ENCODE results near the gene HOXB13.

The HOXB13 gene

DNA sequence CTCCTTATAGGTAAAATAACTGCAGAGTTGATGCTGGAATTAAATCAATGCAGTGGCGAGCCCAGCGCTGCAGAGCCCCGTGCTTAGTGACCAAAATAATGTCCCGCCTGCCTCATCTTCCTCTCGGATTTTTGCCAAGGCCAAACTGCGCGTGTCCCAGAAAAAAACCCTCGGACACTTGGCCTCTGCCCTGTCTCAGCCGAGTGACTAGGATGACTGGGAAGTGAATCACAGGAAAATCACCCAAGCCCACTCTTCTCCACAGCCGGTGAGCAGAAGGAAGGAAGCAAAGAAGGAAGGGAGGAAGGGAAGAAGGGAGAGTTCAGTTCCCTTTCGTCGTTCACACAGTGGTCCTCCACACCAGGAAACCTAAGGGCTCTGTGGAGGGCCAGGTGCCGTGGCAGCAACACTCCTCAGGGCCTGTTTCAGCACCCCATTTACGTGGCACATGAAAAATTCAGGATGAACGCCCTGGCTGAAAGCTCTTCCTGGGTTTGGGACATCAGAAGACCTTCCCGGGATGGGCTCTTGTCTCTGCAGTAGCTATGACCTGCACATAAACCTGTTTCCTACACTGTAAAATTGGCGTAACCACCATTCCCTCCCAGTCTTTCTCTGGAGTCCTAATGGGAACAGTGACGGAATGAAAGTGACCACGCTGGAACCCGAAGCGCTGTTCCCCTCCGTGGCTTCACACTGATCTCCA is 25.4 kb upstream of the HOXB13 start:
- 0 out of 2 replicates have a peak overlapping the region, but pooled peaks have one; percentile 6 for H3K4me3 ChIP-seq (ENCODE audit: low read length)
- peak; percentile 24 for DNase-seq (ENCODE audit: low read depth)

DNA sequence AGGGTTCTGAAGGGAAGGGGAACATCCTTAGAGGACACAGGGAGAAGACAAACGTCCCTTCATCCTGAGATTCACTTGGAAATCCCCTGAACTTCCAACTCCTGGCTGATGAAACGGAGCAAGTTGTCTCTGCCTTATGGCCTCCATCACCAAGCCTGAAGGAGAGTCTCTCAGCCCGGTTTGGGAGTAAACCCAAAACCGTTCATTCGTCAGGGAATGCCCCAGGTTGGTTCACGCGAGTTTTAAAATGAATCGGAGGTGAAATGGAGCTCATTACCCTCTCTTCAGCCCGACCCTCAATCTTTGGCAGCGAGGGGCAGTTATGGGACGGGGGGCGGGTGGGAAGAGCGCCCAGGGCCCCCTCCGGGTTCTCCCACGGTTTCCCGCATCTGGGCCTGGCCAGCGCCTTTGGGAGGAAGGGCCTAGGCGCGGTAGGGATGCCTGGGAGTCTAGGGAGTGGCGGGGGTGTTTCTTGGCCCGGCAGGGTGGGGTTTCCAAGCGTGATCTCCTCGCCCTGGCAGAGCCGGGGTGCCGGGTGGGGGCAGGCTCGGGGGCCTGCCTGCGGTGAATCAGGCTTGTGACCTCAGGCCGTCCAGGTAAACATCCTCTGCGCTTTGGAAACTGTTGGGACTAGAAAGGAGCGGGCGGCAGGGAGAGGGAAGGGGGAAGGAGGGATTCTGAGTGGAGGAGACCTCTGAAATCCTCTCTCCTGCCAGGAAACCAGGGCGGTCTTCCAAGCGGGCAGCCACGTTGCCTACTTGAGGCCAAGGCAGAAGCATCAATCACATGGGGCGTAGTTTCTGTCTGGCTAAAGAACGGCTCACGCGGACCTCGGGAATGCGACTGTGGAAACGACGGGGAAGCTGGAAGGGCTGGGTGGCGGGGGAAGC is 24.1 kb upstream of the HOXB13 start:
- H3K4me3 ChIP-seq (ENCODE audit: low read length) = no peak overlapping the region
- TF ChIP-seq CTCF (conservative IDR thresholded peaks at IDR 0.05; ENCODE audit: low read length) = no peak
- DNase-seq (ENCODE audit: low read depth) = peak; percentile 36

More for the DNA sequence above, 25.4 kb upstream of the HOXB13 start:
- no peak for TF ChIP-seq CTCF (conservative IDR thresholded peaks at IDR 0.05; ENCODE audit: low read length)

DNA sequence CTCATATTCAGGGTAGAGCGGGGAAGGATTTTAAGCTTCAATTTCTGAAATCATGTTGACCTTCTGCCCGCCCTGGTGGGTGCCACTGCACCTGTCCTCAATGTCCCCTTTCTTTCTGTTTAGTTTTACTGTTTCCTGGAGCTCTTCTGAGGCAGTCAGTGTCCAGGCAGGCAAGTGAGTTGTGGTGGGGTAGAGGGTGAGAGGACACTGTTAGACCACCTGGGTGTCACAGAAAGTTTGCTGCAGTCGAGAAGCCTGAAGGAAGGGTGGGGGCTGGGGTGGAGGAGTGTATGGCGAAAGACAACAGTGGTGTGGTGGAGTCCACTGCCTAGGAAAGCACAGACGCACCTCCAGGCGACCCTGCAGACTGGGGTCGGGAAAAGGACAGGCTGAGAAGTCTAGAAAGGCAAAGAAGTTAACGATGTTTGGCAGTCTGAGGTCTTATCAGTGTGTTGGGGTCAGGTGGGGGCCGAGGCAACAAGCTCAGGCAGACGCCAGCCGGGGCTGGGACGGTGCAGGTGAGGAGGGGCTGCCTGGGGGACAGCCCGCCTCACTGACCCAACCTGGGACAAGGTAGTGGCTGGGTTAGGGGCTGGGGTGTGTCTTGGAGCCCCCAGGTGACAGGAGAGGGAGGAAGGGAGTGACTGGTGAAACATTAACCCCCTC is 23.3 kb upstream of the HOXB13 start:
- no peak for DNase-seq (ENCODE audit: low read depth)
- no peak for TF ChIP-seq CTCF (conservative IDR thresholded peaks at IDR 0.05; ENCODE audit: low read length)
- H3K4me3 ChIP-seq (ENCODE audit: low read length) = no peak overlapping the region

DNA sequence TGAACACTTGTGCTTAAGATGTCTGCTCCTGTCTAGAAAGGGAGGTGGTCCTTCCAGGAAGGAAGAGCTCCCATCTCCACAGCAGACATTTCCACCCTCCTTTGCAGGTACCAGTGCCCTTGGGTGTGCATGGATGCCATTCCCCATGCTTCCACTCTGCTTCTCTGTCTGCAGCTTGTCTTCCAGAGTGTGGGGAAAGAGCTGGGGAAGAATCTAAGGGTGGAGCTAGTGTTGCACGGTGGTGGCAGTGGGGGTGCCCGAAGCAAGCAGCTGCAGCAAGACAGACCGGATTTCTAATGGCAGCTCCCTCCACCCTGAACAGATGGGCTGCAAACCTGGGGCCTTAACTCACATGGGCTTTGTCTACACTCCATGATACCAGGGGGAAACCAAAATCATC is 22.6 kb upstream of the HOXB13 start:
- DNase-seq (ENCODE audit: low read depth) = no peak
- TF ChIP-seq CTCF (conservative IDR thresholded peaks at IDR 0.05; ENCODE audit: low read length) = no peak
- no peak overlapping the region for H3K4me3 ChIP-seq (ENCODE audit: low read length)

DNA sequence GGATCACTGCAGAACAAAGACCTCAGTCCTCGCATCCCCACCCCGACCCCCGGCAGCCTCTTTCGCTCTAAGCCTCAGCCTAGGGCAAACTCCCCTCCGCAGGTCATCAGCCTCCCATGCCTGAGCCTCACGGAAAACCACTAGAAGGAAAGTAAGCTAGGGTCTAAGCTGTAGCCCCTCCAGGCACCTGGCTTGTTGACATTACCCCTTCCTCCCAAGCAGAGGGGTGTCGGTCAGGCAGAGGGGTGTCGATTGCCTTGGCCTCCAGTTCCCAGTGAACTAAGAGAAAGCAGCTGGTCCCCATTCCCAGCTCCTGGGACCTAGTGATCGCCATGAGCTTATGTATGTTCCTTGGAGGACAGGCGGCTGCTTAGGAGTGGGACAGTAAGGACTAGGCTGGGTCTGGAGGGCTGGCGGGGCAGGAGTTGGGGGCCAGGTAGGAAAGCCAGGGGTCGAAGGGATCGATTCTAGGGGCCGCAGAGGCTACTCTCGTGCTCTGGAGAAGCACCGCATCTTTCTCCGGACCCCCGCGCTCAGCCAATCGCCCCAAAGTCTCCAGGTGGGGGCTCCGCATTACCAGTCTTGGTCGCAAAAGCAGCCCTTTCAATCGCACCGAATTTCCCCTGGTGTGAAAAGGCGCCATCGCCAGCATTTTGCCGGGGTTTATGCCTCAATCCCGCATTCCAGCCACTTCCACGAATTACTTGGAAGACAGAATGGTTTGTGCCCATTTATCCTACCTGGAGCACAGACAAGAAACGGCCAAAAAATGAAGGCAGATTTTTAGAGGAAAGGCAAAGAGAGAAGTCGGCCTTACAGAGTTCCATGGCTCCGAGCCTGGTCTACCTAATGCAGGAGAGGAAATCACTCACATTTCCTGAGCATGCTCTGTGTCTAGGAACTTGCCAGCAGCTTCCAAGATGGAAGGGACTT is 21.3 kb upstream of the HOXB13 start:
- no peak overlapping the region for H3K4me3 ChIP-seq (ENCODE audit: low read length)
- DNase-seq (ENCODE audit: low read depth) = no peak

More for the DNA sequence above, 21.3 kb upstream of the HOXB13 start:
- TF ChIP-seq CTCF (conservative IDR thresholded peaks at IDR 0.05; ENCODE audit: low read length) = no peak

Data from AG10803 (cell line).